HG03097 (cell line): ENCODE data around the gene DEDD2.
A peak's percentile ranks its signal among the peaks of the same experiment; 100 is the strongest.
"Not testable (repeated sequence)": the region's sequence is repeated elsewhere in the genome, so short reads cannot be mapped to it uniquely, and the experiment has no call there.

ENCODE experiments used
- ATAC-seq: cut with Tn5 transposase; IDR thresholded peaks from one replicate; pipeline ENCODE4 v1.9.1; 2021; ENCODE audit not compliant: unreplicated experiment, low FRiP score

The DEDD2 gene, protein sequence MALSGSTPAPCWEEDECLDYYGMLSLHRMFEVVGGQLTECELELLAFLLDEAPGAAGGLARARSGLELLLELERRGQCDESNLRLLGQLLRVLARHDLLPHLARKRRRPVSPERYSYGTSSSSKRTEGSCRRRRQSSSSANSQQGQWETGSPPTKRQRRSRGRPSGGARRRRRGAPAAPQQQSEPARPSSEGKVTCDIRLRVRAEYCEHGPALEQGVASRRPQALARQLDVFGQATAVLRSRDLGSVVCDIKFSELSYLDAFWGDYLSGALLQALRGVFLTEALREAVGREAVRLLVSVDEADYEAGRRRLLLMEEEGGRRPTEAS

DNA sequence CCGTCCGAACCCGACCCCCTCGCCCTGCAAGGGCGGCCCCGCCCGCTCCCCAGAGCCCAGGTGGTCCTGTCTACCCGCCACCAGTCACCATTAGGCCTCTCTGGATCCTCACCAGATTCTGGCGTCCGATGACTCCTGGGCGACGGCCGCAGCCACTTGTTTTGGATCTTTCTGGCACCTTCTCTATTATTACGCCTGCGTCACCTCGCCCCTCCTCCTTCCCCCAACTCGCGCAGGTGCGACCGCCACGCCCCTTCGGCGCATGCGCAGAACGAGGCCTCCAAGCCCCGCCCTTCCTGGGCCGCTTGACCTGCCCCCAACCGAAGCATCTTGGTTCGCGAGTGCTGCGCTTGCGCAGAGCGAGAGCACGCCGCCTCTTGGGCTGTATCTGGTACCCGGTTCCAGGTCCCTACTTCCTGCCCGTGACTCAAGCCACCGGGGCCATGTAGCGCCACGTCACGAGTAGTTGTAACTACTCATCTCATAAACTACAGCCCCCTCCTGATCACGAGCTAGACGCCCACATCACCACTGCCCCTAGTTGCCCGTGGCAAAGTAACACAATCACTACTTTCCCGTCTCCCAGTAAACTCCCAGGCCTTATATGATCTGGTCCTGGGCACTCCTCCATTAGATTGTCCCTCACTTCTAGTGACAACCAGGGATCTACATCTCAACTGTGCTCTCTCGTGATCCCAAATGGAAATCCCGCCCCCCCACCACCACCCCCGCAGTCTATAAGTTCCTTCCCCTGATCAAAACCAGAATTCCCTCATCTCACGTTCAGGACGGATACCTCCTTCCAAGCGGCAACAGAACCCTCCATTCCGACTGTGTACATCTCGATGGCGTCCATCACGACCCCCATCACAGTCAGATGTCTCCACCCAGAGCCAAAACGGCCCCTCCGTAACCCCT, at the start of gene DEDD2:
Gene DEDD2, minus strand, starts transcription at position 158 of the 918 bp plus-strand sequence. CDS start 670 bp downstream, outside the sequence.
- ATAC-seq = peak; percentile 50

DNA sequence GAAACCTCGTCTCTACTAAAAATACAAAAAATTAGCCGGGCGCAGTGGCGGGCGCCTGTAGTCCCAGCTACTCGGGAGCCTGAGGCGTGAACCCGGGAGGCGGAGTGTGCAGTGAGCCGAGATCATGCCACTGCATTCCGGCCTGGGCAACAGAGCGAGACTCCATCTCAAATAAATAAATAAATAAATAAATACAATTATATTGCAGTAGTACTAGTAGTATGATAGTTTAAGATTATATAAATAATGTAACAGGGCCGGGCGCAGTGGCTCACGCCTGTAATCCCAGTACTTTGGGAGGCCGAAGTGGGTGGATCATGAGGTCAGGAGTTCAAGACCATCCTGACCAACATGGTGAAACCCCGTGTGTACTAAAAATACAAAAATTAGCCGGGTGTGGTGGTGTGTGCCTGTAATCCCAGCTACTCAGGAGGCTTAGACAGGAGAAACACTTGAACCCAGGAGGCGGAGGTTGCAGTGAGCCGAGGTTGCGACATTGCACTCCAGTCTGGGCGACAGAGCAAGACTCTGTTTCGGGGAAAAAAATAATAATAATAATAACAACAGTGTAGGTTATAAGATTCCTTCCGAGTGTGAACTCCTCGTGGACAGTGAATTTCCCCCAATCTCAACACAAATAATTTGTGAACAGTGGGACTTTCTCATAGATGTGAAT, 49.6 kb upstream of the DEDD2 start:
- not testable (repeated sequence) for ATAC-seq

DNA sequence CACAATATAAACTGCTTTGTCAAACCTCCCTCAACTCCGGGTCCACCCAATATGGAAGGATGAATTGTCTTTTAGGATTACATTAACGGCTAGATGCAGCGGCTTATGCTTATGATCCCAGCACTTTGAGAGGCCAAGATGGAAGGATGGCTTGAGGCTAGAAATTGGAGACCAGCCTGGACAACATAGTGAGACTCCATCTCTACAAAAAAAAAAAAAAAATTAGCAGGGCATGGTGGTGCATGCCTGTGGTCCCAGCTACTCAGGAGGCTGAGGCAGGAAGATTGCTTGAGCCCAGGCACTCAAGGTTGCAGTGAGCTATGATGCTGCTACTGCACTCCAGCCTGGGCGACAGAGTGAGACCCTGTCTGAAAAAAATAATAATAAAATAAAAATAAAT, 48.6 kb upstream of the DEDD2 start:
- not testable (repeated sequence) for ATAC-seq

DNA sequence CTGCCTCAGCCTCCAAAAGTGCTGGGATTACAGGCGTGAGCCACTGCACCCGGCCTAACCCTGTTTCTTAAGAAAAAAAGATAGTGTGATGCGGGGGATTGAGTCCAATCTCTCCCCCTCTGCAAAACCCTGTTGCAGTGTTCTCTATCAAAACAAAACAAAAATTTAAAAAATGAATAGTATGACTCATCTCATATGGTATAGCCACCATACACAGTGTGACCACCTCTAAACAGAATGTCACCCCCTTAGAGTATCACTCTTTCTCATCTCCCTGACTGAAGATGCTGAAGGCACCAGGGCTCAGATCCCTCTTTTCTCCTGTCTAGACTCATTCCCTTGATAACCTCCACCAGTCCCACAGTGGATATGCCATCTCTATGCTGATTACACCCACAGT, 44.3 kb upstream of the DEDD2 start:
- ATAC-seq = no peak

DNA sequence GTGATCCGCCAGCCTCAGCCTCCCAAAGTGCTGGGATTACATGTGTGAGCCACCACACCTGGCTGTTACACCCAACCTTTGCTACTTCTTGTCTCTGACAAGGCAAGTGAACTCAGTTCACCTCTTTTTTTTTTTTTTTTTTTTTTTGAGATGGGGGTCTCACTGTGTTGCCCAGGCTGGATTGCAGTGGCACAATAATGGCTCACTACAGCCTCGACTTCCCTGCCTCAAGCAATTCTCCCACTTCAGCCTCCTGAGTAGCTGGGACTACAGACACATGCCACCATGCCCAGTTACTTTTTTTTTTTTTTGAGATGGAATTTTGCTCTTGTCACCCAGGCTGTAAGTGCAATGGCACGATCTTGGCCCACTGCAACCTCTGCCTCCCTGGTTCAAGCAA, 40.4 kb upstream of the DEDD2 start:
- ATAC-seq = not testable (repeated sequence)

DNA sequence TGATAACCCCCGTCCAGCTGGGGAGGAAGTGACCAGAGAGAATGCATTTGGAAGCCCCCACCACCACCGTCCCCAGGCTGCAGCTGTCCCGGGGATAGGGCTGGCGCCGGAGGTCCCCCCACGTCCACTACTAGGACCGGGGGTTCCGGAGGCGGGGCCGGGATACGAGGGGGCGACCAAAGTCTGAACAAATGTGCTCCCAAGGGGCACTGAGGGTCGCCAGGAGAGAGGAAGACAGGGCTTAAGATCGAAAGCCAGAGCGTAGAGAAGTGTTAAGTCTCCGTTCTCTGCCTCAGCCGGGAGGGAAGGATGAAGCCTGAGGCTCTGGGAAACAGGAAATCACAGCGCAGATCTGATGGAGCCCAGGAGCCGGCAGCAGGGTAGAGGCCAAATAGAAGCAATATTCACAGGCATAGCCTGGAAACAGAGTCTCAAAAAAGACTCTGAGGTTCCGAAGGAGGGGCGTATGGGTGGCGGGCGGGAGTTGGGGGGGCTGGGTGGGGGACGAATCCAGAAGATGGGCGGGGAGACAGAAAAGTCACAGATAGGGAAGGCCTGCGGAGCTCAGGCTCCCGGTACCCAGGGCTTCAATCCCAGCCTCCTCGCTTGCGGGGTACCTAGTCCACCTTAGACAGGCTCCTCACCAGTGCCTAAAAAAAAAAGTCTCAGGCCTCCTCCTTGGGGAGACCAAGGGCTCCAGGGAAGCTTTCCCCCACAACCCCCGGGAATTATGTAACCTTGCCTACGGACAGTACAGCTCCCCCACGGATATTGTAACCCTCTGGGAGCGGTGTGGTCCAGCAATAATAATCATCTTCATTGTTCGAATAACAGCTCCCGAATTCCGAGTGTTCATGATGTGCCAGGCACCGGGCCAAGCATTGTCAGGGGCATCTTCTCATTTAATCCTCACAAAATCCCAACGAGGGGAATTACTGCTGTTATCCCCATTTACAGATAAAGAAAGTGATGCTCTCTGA, 38.6 kb upstream of the DEDD2 start:
- ATAC-seq = no peak

DNA sequence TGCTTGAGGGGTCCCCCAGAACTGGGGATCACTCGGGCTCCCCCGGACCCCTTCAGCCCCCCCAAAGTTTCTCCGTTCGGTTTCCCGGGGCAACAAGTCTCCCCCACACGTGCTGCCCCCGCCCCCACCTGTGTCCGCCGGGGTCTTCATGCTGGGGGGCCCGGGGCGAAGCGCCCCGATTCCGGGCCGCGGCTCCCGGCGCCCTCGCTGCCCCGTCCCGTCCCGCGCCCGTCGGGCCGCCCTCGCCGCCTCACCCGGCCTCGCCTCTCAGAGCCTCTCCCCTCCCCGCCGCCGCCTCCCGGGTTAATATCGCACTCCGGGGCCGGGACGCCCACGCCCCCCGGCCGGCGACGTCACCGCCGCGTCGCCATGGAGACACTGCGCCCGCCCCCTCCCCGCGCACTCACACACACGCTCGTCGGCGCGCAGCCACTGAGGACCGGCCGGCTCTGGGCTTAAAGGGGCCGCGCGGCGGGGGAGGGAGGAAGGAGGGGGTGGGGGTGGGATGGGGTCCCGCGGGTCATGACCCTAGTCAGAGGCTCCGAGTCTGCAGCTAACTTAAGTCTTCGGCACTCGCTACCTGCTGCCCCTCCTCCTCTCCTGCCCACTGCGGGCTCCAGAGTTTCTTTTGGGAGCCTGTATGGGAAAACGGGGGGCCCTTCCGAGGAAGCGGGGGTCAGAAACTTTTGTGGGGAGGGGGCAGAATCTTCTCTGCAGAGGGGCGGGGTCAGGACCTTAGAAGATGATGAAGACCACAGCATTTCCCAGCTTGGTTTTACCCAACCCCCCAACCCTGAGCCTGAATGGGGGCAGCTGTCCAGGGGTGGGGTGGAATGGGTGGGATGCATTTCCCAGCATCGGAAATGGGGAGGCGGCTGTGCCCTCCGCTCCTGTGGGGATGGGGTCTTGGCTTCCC, 37.6 kb upstream of the DEDD2 start, which contains the start of gene ERF:
Gene ERF, minus strand, starts transcription at position 279 of the 916 bp plus-strand sequence. Its CDS starts 129 bp downstream, at position 150.
- ATAC-seq = peak; percentile 68

DNA sequence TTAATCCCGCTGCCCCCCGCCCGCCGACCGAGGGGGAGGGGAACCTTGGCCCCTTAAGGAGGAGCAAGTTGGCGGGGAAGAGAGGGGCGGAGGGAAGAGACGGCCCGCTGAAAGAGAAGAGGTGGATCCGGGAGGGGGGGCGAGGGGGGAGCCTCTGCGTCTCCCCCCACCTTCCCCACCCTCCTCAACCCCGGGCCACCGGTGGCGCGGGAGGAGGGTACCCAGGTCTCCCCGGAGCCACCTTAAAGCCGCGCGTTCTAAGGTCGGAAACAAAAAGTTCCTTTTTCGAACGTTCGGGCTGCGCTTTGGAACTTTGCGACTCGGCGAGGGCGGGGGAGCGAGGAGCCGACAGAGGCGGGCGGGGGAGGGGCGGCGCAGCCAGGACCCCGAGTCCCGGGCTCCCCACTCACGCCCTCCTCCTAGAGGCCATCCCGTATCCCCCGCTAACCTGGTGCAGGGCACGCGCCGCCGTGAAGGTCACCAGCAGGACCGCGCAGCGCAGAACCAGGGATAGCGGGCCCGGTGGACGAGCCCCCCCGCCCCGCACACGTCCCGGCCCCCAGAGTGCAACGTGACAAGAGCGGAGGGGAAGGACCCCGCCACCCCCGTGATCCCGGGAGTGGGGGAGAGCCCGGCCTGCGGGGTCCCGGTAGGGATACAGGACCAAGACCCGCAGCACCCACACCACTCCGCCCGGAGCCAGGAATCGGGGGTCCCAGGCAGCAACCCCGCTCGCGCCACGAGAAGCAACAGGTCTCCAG, 36.8 kb upstream of the DEDD2 start:
- ATAC-seq = peak; percentile 24

DNA sequence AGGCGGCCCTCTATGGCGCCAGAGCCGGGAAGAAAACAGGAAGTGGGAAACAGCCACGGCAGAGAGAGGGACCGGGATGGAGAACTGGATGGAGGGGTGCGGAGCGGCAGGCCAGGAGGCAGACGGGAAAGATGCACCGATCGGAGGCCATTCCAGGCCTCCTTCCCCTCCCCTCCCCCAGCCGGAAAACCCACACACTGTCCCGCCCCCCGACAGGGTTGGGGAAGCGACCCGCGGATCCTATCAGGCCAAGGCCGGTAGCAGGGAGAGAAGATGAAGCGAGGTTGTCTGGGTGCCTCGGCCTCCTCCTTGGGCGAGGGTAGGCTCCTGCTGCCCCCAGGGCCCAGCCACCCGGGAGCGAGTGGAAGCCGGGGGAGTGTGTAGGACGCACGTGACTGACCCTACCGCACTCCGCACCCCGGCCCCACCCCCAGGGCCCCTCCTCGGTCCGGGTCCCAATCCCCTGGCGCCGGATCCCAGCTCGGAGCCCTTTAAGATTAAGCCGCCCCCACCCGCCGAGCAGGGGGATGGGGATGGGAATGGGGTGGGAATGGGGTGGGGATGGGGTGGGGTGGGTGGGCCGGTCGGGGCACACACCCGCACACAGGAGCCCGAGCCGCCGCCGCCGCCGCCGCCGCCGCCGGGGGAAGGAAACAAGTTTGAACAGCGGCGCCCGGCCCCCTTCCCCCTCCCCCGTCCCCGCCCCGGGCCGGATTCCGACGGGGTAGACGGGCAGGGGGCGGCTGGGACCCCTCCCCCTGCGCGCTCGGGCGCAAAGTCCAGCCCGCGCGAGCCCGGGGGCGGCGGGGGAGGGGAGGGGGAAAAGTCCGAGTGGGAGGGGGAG, 36.0 kb upstream of the DEDD2 start:
- peak; percentile 2 for ATAC-seq

DNA sequence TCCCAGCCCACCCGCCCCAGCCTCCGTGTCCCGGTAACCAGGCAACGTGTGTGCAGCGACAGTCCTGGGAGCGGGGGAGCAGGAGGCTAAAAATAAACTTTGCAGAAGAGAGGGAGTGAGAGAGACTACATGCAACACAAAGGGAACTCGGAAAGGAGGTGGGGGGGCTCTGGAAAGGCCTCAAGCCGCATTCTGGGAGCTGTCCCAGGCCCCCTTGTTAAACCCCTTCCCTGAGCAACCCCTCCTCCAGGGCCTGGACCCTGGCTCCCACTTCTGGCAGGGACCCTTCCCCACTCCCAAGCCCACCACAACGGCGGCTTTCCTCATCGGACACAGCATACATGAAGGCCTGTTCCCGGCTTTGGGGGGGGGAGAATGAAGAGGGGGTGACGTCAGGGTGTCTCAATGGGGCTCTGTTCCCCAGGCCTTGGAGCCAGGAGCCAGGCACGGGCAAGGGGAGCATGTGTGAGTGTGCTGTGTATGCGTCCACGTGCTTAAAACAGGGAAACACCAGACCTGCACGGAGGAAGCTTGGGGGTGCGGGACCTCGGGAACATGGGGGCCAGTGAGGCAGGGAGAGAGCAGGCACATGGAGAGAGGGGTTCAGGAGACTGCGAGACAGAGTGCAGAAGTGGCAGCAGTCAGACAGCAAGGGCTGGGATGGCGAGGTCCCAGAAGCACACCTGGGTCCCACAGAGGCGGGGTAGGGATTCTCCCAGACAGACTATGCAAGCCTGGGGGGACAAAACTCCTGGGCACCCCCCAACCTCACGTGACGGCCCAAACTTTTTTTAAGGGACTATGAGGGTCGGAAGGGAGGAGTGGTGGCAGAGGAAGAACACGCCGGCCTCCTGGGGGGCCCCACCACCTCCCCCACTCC, 35.1 kb upstream of the DEDD2 start:
- no peak for ATAC-seq

DNA sequence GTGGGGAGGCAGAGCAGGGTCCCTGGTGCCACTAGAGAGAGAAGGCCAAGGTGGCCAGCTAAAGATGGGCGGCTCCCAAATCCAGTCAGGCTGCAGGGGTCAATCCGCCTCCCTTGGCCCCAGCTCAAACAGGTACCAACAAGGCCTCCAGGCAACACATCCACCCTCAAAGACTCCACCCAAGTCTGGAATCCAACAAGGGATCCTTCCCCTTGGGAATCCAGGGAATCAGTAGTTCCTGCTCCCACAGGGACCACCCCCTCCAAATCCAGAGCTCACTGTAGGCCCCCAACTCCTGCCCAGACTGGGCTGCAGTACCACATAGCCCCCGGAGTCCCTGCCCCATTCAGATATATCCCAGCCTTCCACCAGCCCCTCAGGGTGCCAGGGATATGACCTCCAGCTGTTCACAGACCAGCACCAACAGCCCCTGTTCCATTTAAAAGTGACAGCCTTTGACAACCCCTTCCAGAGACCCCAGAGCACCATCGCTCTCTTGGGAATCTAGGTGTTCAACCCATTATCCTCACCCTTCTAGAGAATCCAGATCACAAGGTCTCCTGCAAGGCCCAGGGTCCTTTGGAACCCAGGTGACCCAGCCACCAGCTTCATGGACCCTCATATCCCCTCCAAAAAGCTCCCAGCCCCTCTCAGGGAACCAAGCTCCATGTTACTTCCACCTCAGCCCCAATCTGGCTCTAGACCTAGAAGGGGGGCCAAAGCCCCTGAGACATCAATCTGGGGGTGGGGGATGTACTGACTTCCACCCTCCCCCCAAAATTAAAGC, 34.3 kb upstream of the DEDD2 start:
- ATAC-seq = no peak

DNA sequence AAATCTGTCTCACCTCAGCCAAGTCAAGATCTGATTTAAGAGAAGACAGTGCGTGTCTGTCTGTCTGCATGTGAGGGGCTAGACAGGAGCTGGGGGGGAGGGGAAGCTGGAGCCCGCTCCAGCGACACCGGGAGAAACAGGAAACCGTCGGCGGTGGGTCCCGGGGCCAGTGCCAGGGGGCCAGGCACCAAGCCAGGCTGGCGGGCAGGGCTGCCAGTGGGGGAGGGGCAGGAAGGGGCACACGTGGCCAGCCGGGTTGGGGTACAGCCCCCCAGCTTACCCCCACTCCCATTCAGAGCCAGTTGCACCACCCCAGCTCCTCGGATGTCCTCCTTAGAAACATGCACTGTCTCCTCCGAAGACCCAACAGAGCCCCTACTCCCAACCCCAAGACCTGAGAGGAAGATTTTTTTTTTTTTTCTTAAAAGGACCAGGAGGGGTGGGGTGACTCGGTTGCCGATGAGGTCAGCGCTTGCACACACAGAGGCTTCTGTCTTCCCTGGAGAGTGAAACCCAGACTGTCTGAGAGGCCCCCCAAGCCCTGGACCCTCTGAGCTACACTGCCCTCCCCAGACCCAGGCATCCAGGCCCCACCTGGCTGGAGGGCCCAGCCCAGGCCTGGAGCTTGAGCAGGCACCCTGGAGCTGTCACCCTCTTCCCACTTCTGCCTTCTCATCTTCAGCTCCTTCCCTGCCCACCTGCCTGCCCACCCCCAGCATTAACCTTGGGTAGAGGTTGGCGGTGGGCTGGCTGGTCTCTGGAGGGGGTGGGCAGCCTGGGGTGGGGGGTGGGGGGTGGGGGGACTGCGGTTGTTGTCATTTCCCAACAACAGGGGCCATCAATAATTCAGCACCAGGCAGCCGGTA, 33.4 kb upstream of the DEDD2 start:
- no peak for ATAC-seq

DNA sequence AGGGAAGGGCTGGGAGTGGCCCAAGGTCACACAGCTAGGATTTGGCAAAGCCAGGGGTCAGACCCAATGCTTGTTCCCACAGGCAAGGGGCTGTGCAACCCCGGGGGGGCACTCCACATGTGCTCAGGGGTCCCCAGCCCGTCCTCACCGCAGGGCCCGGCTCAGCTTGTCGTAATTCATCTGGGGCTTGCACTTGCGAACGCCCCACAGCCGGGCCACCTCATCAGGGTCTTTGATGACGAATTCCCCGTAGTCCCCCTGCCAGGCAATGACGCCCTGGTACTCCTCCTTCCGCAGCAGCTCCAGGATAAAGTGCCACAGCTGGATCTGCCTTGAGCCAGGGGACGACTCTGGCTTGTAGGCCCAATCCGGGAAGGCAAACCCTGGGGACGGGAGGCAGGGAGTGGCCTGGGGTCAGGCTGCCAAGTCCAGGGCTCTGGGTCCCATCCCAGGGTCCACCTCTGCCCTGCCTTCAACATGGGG, 32.7 kb upstream of the DEDD2 start:
- no peak for ATAC-seq

DNA sequence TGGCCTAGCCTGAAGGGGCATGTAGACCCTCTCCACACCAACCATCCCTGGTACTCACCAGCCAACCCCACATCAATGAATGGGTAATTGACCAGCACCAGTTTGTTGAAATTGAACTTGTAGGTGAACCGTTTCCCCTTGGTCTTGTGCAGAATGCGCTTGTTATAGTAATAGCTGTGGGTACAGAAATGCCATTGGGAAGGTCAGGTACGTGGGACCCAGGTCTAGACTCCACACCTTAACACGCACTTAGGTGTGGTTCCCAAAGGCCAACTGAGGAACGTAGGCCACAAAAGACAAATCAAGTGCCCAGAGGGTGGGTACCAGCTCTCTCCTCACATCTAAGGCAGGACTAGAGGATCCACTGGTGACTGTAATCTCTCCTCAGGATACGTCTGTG, 32.3 kb upstream of the DEDD2 start:
- ATAC-seq = no peak
